Suprapubic skin (tissue), 4 donors: Measurements from ENCODE around the gene CCDC180.

Experiments used
- CTCF ChIP-seq, 2 donors: fragments of 200-600 bp in 1 of 2; fragments of 450-650 bp in 1 of 2; sonication (generic) in 1 of 2; IDR thresholded peaks; one replicate each; pipeline ENCODE4 v1.5.1; 2016 to 2019; ENCODE audit warnings: antibody characterized with exemption in 2 of 2, mild to moderate bottlenecking in 1 of 2, moderate library complexity in 1 of 2
- EP300 ChIP-seq: sonication (generic); formaldehyde crosslinking; IDR thresholded peaks from one replicate; pipeline ENCODE4 v1.6.1; 2017; ENCODE audit warnings: antibody characterized with exemption
- POLR2A ChIP-seq, 2 donors: fragments of 450-650 bp; IDR thresholded peaks; one replicate each; pipeline ENCODE4 v1.6.1; 2017; ENCODE audit warnings: antibody characterized with exemption in 2 of 2, mild to moderate bottlenecking in 2 of 2, moderate library complexity in 2 of 2
- POLR2AphosphoS5 ChIP-seq, 3 donors: sonication (generic); formaldehyde crosslinking; IDR thresholded peaks; one replicate each; pipeline ENCODE4 v1.6.1; 2017; ENCODE audit warnings: antibody characterized with exemption in 3 of 3

GRCh38 chr9:97311798-97312500 is 4.5 kb downstream of the CCDC180 start:
- TF ChIP-seq CTCF (IDR thresholded peaks at IDR 0.05) (no peak), POLR2AphosphoS5 (IDR thresholded peaks at IDR 0.05) (no peak), POLR2A (IDR thresholded peaks at IDR 0.05) (no peak), EP300 (no peak)
